ENCODE measurements around the gene MKKS. TPM values are rescaled to one million over a fixed set of nuclear protein-coding genes. Genes with fewer than 3 reads are reported as not detected.

MKKS gene
- 4.7 and 5.0 TPM in 2 replicates for total RNA-seq

GRCh38 chr20:10433623-10434466 lies at the start of gene MKKS:
MKKS (minus strand) TSS chr20:10434222; CDS start chr20:10413514, 20,708 bp downstream.

DNA sequence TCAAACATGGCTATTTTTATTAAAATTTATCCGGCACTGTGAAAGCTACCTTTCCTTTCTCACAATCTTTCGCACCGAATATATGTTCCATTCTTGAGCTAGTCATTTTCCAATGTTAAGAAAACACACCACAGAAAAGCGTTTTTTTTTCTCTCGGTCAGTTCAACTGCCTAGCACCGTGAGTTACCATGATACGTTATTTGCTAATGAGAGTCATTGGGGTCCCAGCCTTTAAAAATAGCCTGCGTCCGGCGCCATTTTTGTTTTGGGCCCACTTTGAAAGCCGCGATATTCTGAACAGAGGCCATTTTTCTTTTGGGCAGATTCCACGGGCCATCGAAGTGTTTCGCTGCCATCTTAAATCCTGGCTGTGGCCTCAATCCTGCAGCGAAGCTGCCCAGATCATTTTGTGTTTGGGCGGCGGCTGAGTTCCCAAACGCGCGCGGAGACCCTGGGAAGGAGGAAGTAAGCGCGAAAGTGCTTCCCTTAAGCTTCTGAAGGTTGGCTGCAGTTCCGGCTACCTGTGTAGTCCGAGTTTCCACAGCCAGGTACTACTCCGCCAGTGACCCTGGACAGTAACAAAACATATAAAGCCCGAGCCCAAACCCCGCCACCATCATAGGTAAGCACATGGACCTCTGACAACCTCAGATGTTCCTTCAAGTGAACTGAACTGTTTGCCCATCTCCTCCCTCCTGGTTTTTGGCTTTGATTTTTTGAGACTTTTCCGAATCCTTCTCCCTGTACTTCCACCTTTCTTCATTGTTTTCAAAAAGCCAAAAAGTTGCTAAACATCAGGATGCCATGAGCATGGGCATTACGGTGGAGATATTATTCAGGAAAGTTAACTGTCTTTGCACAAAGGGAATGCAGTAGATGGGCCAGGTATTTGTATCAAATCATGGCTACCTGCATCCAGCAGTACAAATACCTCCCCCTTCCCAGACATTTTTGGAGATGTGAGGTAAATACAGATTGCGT lies 1.1 kb upstream of the MKKS start, which contains the start of gene SLX4IP:
Gene SLX4IP, plus strand, starts transcription at position 474 of the 981 bp plus-strand sequence. CDS start 22,900 bp downstream, outside the sequence.

Other genes with a start within 250 kb of the MKKS start
- 4.5 and 13.6 TPM in 2 replicates for gene SNAP25, start 215.4 kb downstream of the MKKS start, total RNA-seq
- gene SLX4IP, start 1.1 kb upstream of the MKKS start, total RNA-seq = 3.5 and 3.9 TPM in 2 replicates
- gene JAG1, start 239.8 kb upstream of the MKKS start, total RNA-seq = 53.3 and 65.7 TPM in 2 replicates